Motor neuron (in vitro differentiated cells): Measurements from ENCODE around the gene NHLRC1. TPM values are rescaled to one million over a fixed set of nuclear protein-coding genes. Genes with fewer than 3 reads are reported as not detected.
A peak's percentile ranks its signal among the peaks of the same experiment; 100 is the strongest.

Experiments used
- ATAC-seq, 8 experiments: fragments of 200-7000 bp; cut with Tn5 transposase; replicated peaks in 6 of 8; 2 replicates each; pipeline ENCODE4 v1.8.0; 2021; ENCODE audit warnings: mild to moderate bottlenecking in 8 of 8, moderate library complexity in 8 of 8
- H3K27ac ChIP-seq, 2 donors: fragments of 250-450 bp; sonication (Bioruptor Pico); 2 replicates each; pipeline ENCODE4 v1.9.0; 2021; ENCODE audit warnings: antibody characterized with exemption in 2 of 2, mild to moderate bottlenecking in 2 of 2, moderate library complexity in 1 of 2
- H3K4me1 ChIP-seq, 2 donors: fragments of 250-450 bp; sonication (Bioruptor Pico); replicated peaks in 1 of 2; 2 replicates each; pipeline ENCODE4 v1.6.1; 2021; ENCODE audit warnings: antibody characterized with exemption in 2 of 2, mild to moderate bottlenecking in 2 of 2, moderate library complexity in 1 of 2
- H3K4me3 ChIP-seq, 5 donors: fragments of 250-450 bp; sonication (Bioruptor Pico); 2 replicates each; pipeline ENCODE4 v1.9.0; 2021; ENCODE audit warnings: antibody characterized with exemption in 5 of 5, mild to moderate bottlenecking in 5 of 5, moderate library complexity in 4 of 5
- WGBS, 10 experiments: fragments of 450-650 bp; shearing (Covaris generic); methylation state at CpG; one replicate each; pipeline ENCODE4 v1.0.0; 2022; 5-methylcytosine and 5-hydroxymethylcytosine counted together
- in situ Hi-C, 9 experiments: fragments of 400-800 bp; cut with MboI; loops; one replicate each; pipeline ENCODE4 v1.15.0; 2021; ENCODE audit warnings: low sequenced_read_pairs in 9 of 9, low pct_unique_long_range_greater_than_20kb in 2 of 9; ENCODE audit not compliant: unreplicated experiment in 9 of 9
- total RNA-seq, 8 experiments: library from RNA; unstranded; fragments of 300-600 nt; gene quantifications; 2 replicates each; pipeline versions ENCODE4 v1.2.3 to v1.2.4, GENCODE V29; 2022

Gene NHLRC1
- total RNA-seq, 8 experiments from 2014 or later: 0.25 to 2.4 (median 1.6) TPM

- in situ Hi-C loops: no loop called here
- 79 to 100% (median 93%) methylated on average over 1 to 2 of the region's 2 CpGs; no CpG with 5 or more reads in 3 of the 10 experiments for WGBS, 10 experiments
- ATAC-seq: no peak
- H3K4me3 ChIP-seq: no peak overlapping the region
- H3K27ac ChIP-seq: no peak overlapping the region
- H3K4me1 ChIP-seq: no peaks in the 10 kb centered on the region
Measured at GRCh38 chr6:18099511-18099910, 23.0 kb downstream of the NHLRC1 start.

- Histone ChIP-seq H3K4me1 (no peaks in the 10 kb centered on the region), H3K27ac (no peak overlapping the region), H3K4me3 (no peak overlapping the region)
- in situ Hi-C loops: no loop called here
- no peak for ATAC-seq
- WGBS, 10 experiments: 54 to 100% (median 75%) methylated on average over 1 to 3 of the region's 3 CpGs; no CpG with 5 or more reads in 1 of the 10 experiments
Measured at GRCh38 chr6:18096423-18096822, 26.1 kb downstream of the NHLRC1 start.

- 40 to 86% (median 67%) methylated on average over 1 of the region's 1 CpG; no CpG with 5 or more reads in 6 of the 10 experiments for WGBS, 10 experiments
- no peak for ATAC-seq
Measured at GRCh38 chr6:18091382-18091781, 31.1 kb downstream of the NHLRC1 start.

DNA sequence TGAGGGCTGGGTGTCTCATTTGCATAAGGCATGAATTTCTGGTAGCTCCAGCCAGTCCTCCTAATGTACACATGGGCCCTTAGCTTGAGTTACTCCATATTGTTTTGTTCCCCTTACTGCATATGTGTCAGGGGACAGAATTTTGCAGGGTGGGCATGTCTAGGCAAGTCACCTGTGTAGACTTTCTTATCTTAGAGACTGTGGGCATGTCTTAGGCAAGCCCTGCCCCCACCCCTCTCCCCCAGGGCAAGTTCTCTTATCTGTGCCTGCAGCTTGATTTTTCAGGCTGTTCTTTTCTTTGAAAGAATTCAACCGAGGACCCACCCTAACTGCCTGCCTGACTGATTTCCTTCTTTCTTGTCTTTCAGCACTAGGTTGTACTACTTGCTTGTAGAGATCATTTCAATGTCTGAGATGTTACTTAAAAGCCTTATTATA lies 32.1 kb downstream of the NHLRC1 start:
- in situ Hi-C loops: no loop called here
- H3K27ac ChIP-seq: no peak overlapping the region
- no peaks in the 10 kb centered on the region for H3K4me1 ChIP-seq
- 20 to 100% (median 86%) methylated on average over 1 of the region's 1 CpG; no CpG with 5 or more reads in 3 of the 10 experiments for WGBS, 10 experiments
- H3K4me3 ChIP-seq: no peak overlapping the region
- no peak for ATAC-seq

More at GRCh38 chr6:18091382-18091781, 31.1 kb downstream of the NHLRC1 start:
- in situ Hi-C loops: no loop called here
- no peaks in the 10 kb centered on the region for H3K4me1 ChIP-seq
- no peak overlapping the region for H3K4me3 ChIP-seq
- H3K27ac ChIP-seq: no peak overlapping the region

GRCh38 chr6:18088419-18089296 lies 33.8 kb downstream of the NHLRC1 start:
- Histone ChIP-seq H3K4me3 (no peak overlapping the region), H3K27ac (no peak overlapping the region), H3K4me1 (no peaks in the 10 kb centered on the region)
- in situ Hi-C loops: no loop called here
- 30 to 80% (median 66%) methylated on average over 2 to 5 of the region's 5 CpGs; no CpG with 5 or more reads in 1 of the 10 experiments for WGBS, 10 experiments
- ATAC-seq: no peak

DNA sequence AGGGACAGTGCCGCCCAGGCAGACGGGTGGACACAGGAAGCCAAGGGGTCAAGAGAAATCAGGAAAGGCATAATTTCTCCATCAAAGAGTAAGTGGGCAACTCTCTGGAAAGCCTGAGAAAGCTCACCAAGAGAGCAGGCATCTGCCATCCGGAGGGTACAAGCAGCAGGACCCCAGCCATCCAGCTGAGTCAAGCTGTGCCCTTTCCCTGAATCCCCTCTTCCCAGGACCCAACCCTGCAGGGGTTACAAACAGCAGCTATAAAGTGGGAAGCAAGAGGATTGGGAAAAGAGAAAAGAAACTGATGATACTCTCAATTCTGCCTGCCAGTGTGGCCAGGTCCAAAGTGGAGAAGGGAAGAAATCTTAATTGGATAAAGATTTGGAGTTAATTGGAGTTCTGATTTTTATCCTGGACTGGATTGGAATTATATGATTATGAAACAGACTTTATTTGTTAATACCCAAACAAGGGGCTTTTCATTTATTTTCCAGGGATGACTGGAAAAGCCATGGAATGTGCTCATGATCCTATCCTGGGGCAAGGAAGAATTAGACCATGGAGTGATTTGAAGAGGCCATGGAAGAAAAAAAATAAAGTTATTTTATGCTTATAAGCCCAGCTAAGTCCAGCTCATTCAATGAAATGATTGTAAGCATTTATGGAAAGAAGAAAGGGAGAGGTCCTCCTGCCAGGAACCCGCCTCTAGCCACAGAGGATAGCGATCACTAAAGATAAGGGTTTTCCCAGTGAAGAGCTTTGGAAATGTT lies 34.9 kb downstream of the NHLRC1 start:
- 50 to 100% (median 85%) methylated on average over 1 to 4 of the region's 5 CpGs; no CpG with 5 or more reads in 1 of the 10 experiments for WGBS, 10 experiments
- H3K4me3 ChIP-seq: no peak overlapping the region
- no peaks in the 10 kb centered on the region for H3K4me1 ChIP-seq
- H3K27ac ChIP-seq: no peak overlapping the region
- peak in 1 of 8 experiments; percentile 40 for ATAC-seq
- in situ Hi-C loops: no loop called here

DNA sequence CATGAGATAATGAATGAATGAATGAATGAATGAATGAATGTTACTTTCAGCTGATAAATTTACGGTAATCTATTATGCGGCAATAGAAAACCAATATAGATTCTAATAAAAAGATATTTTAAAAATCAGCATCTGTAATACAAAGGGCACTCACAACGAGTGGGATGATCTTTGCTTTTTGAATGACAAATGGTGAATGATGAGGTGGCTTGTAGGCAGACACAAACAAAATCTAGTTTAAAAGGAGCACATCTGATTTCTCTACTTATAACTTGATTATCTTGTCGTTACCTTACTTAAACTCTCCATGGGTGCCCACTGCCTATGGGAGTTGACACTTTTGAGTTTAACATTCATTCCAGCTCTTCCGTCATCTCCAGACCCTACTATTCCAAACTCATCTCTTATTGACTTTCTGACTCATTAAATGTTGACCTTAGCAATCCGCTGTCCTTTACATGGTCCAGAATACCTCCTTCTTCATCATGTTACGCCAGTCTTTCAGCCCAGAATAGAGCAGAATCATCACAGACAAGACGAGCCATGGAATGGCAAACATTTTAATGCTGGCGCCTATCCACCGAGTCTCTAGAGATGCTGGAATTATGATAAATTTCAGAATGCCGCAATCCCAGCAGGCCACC lies 41.3 kb downstream of the NHLRC1 start:
- Histone ChIP-seq H3K27ac (no peak overlapping the region), H3K4me1 (no peaks in the 10 kb centered on the region), H3K4me3 (no peak overlapping the region)
- no peak for ATAC-seq
- WGBS, 10 experiments: 70 to 96% (median 88%) methylated on average over 4 to 10 of the region's 11 CpGs
- in situ Hi-C loops: no loop called here

- H3K4me1 ChIP-seq: no peaks in the 10 kb centered on the region
- no peak overlapping the region for H3K4me3 ChIP-seq
- in situ Hi-C loops: no loop called here
- ATAC-seq: no peak
- WGBS, 10 experiments: 50 to 100% (median 82%) methylated on average over 2 to 4 of the region's 4 CpGs; no CpG with 5 or more reads in 2 of the 10 experiments
- H3K27ac ChIP-seq: no peak overlapping the region
Measured at GRCh38 chr6:18080544-18080943, 41.9 kb downstream of the NHLRC1 start.

- no peaks in the 10 kb centered on the region for H3K4me1 ChIP-seq
- WGBS, 10 experiments: 80 to 100% (median 92%) methylated on average over 1 to 3 of the region's 3 CpGs; no CpG with 5 or more reads in 1 of the 10 experiments
- in situ Hi-C loops: no loop called here
- H3K27ac ChIP-seq: no peak overlapping the region
- no peak overlapping the region for H3K4me3 ChIP-seq
- no peak for ATAC-seq
Measured at GRCh38 chr6:18078866-18079265, 43.6 kb downstream of the NHLRC1 start.

DNA sequence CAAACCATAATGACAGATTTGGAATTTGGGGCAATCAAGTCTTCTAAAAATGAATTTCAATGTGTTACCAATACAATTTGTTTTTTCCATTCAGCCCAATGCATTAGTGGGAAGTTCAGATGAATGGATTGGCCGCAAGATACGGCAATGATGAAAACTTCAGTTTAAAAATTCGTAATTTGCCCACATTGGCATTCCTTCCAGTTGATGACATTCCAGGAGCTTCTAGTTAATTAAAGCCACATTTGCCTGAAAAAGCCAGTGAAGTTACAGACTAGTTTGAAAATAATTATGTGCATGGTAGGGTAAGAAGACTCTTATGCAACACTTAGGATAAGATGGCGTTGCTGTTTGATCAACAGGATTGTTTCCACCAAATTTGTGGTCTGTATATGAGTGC lies 46.2 kb downstream of the NHLRC1 start:
- WGBS, 10 experiments: 0 to 100% (median 83%) methylated on average over 1 to 4 of the region's 4 CpGs; no CpG with 5 or more reads in 2 of the 10 experiments
- no peak overlapping the region for H3K27ac ChIP-seq
- no peak overlapping the region for H3K4me3 ChIP-seq
- no peaks in the 10 kb centered on the region for H3K4me1 ChIP-seq
- no peak for ATAC-seq
- in situ Hi-C loops: no loop called here

DNA sequence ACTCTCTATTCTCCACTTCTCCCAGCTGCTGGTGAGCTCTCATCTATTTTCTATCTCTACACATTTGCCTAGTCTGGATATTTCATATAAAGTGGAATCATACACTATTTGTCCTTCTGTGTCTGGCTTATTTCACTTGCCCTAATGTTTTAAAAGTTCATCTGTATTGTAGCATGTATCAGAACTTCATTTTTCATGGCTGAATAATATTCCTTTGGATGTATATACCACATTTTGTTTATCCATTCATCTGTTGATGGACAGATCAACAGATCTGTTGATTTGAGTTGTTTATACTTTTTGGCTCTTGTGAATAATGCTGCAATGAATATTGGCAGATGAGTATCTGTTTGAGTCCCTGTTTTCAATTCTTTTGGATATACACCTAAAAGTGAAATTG lies 49.6 kb downstream of the NHLRC1 start:
- Histone ChIP-seq H3K4me1 (no peaks in the 10 kb centered on the region), H3K4me3 (no peak overlapping the region), H3K27ac (no peak overlapping the region)
- ATAC-seq: no peak
- in situ Hi-C loops: no loop called here

DNA sequence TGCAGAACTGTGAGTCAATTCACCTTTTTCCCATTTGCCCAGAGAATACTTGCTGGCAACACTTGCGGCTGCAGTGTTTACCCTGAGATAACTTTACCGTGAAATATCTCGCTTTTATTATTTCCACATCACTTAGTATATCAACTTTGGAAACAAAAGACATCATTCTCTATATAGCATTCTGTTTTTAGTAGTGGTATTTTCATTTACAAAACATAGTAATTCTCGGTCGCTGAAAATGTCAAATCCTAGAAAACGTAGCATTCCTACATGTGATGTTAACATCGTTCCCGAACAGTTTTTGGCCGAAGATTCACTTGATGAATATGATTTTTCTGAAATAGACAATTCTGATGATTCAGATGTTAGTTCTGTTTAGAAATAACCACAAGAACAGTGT lies 52.0 kb downstream of the NHLRC1 start:
- in situ Hi-C loops: no loop called here
- 76 to 97% (median 92%) methylated on average over 2 to 9 of the region's 9 CpGs; no CpG with 5 or more reads in 1 of the 10 experiments for WGBS, 10 experiments
- ATAC-seq: no peak
- Histone ChIP-seq H3K4me1 (no peaks in the 10 kb centered on the region), H3K4me3 (no peak overlapping the region), H3K27ac (no peak overlapping the region)
